ENCODE data around the gene MTF1. TPM values are rescaled to one million over a fixed set of nuclear protein-coding genes. Genes with fewer than 3 reads are reported as not detected.
"Not testable (repeated sequence)": the region's sequence is repeated elsewhere in the genome, so short reads cannot be mapped to it uniquely, and the experiment has no call there.

Gene MTF1
- polyA plus RNA-seq (2013, experiment 1 of 2; ENCODE audit: insufficient read length): 6.8 TPM
- polyA plus RNA-seq (2013, experiment 2 of 2; ENCODE audit: insufficient read length): 6.6 TPM

DNA sequence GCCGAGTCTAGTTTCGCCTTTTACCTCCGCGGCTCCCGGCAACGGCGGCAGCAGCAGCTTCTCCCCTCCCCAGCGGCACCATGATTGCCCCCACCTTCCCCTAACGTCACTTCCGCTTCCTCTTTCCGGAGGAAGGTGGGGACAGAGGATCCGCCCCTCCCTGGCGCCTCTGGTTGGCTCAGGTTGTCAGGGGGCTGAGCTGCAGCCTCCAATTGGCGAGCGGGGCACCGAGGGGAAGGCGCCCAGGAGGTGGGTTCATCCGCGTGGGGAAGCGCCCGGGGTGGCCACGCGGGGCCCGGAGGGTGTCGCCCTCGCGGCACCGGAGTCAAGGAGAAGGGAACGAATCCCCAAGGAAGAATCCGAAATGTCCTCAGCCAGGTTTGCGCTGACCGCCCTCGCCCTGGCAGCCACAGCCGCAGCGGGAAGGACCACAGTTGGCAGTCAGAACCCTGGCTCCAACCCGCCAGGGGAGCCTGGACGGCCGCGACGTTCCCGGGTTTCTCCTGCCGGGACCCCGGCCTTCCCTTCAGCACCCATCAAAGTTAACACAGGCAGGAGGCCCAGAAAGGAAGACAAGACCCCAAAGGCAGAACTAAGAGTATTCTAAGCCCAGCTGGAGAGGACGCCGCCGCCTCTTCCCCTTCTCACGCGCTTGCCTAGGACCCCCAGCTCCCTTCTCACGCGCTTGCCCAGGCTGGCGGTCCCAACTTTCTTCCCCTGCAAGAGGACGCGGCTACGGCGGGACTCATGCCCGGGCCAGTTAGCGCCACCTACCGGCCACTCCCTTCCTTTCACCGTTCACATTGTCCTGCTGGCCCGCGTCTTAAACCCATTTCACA, at the start of gene MTF1:
Gene MTF1 (minus strand): TSS at position 86 of the 839 bp plus-strand sequence. CDS start 1,934 bp downstream, outside the sequence.
- peak; percentile 97 for DNase-seq

DNA sequence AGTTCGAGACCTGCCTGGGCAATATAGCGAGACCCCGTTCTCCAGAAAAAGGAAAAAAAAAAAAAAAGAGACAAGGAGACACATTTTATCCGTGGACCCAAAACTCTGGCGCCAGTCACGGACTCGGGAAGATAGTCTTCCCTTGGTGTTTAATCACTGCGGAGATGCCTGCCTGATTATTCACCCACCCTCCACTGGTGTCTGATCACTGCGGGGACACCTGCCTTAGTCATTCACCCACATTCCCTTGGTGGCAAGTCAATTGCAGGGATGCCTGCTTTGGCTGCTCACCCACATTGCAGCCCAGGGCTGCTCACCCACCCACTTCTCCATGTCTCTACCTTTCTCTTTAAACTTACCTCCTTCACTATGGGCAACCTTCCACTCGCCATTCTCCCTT, 49.1 kb upstream of the MTF1 start:
- not testable (repeated sequence) for DNase-seq

- not testable (repeated sequence) for DNase-seq
Observed at GRCh38 chr1:37907416-37908125, 48.2 kb upstream of the MTF1 start.

- DNase-seq: not testable (repeated sequence)
Observed at GRCh38 chr1:37906591-37906990, 47.2 kb upstream of the MTF1 start.

DNA sequence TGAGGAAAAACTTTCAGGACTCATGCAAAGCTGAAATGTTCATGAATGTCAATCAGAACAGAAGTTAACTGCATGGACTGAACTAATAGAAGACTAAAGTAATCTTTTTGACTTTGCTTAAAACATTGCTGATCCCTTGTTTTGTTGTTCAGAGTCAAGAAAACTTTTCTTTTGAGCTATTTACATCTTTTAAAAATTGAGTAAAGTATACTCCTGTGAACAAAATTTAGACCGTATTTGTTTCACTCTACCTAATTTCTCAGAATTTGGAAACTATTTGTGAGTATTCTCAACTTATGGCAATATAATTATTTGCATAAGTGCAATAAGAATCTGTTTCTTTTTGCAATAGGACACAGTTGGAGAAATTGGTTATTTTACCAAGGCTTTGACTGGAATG, 46.3 kb upstream of the MTF1 start:
- no peak for DNase-seq

DNA sequence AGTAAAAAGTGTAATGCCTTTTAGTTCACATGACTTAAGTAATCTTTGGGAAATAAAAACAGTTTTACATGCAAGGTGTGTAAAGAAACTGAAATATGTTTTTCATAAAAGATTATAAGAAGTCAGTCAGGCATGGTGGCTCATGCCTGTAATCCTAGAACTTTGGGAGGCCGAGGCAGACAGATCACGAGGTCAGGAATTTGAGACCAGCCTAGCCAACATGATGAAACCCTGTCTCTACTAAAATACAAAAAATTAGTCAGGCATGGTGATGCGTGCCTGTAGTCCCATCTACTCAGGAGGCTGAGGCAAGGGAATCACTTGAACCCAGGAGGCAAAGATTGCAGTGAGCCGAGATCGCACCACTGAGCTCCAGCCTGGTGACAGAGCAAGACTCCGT, 44.5 kb upstream of the MTF1 start:
- not testable (repeated sequence) for DNase-seq

GRCh38 chr1:37902983-37903382, 43.6 kb upstream of the MTF1 start:
- DNase-seq: no peak

GRCh38 chr1:37901893-37902225, 42.5 kb upstream of the MTF1 start:
- DNase-seq: no peak

GRCh38 chr1:37901191-37901892, 42.0 kb upstream of the MTF1 start:
- no peak for DNase-seq

- DNase-seq: not testable (repeated sequence)
Observed at GRCh38 chr1:37897563-37897962, 38.2 kb upstream of the MTF1 start.

- DNase-seq: no peak
Observed at GRCh38 chr1:37893673-37894072, 34.3 kb upstream of the MTF1 start.

GRCh38 chr1:37892151-37893047, 33.0 kb upstream of the MTF1 start:
- peak; percentile 22 for DNase-seq

DNA sequence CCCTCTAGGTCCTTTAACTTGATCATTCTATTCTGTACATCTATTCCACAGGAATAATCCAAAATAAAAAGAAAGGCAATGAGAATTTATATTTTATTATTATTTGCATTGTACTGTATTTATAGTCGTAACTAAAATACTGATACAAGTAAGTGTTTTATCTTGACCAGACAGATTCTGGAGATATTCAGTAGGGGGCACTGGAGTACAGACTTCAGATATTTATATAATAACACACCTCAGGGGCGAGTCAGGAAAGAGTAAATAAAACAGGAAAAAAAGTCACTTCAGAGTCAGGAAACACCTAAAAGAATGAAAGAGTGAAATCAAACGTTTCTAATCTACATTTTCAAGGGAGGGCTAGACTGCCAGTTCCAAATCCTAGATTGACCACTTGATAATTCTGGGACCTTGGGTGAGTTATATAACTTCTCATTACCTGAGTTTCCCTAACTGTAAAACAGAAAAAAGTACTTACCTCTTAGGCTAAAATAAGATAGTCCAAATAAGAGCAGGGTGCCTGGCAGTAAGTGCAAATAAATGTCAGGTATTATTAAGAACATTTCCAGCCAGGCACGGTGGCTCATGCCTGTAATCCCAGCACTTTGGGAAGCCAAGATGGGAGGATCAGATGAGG, 31.1 kb upstream of the MTF1 start:
- peak; percentile 32 for DNase-seq

DNA sequence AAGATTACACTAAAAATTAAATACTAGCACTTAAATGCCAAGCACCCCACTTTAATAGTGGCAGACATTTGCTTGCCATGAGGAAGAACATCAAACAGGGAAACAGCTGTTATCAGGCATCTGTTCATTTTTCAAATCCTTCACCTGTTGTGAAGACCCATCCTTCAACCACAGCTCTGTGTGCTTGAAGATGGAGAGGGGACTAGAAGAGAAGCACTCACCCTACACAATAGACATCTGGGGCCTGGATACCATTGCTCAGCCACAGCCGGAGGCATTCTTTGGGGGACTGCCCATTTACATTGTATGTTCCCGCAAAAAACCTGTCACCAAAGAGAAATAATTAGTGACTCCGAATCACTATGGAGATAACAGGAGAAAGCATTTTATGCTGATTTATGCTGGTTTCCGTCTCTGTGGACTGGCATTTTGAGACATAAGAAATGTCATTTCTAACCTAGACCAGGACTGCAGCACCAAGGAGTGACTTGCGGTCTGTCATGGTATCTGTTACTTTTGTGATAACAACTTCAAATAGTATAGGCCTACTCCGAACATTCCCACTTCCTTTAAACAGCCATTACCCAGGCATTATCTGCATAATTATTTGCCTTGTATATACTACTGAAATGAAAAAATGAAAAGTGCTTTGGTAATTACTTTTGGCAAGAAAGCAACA, 28.8 kb upstream of the MTF1 start:
- DNase-seq: no peak

GRCh38 chr1:37884145-37884544, 24.8 kb upstream of the MTF1 start:
- DNase-seq: no peak

GRCh38 chr1:37883671-37884070, 24.3 kb upstream of the MTF1 start:
- DNase-seq: no peak

DNA sequence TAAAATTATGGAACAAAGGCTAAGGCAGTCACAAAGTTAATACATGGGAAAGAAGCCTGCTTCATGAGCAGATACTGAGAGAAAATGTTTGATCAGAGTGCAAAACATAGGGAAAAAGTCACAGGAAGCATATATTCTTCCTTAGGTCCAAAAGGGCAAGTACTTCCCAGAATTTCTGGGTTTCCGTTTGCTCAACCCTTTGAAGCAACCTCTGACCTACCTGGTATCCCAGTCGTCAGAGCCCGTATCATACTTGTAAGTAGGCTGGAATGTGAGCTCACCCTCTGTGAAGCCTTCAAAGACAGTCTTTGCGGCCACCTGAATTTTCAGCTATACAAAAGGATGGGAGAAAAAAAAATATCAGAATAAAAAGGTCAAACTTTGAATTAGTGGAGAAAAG, 20.5 kb upstream of the MTF1 start:
- no peak for DNase-seq

GRCh38 chr1:37878071-37878470, 18.7 kb upstream of the MTF1 start:
- DNase-seq: no peak

DNA sequence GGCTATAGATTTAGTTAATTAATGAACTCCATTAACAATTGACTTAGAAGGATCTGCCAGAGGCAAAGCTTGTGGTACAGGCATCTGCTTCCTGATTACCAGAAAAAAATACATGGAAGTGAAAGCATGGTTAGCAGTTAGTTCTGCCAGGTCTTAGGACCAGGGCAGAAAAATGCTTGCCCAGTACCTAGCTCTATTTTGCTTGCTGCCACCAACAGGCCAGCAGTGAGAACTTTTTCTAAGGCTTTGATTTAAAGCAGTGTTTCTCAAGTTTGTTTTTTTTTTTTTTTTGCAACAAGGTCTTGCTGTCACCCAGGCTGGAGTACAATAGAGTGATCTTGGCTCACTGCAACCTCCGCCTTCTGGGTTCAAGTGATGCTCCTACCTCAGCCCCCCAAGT, 16.4 kb upstream of the MTF1 start:
- no peak for DNase-seq

- no peak for DNase-seq
Observed at GRCh38 chr1:37872692-37873091, 13.3 kb upstream of the MTF1 start.

DNA sequence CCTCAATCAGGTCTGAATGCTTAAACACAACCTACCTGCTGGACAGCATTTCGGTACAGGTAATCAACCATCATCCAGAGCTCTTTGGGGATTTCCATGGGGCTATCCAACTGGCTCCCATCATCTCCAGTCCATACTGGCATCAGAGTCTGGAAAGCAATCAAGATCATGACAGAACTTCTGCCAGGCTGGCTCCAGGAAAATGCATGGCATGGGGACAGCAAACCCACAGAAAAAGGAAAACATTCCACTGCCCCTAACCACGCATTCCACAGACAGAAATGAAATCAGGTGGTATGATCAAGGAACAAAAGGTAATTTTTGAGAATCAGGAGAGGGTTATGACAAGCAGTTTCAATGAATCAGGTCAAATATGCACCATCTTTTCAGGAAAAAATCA, 9.1 kb upstream of the MTF1 start:
- DNase-seq: no peak

All from fibroblast of skin of abdomen (primary cell).